NAMALWA (cell line): Measurements from ENCODE around the gene SPNS2.

Source experiments
- DNase-seq: peaks from one replicate; pipeline ENCODE4 v3.0.0-alpha.2; 2015; ENCODE audit warnings: low spot score

Gene SPNS2

DNA sequence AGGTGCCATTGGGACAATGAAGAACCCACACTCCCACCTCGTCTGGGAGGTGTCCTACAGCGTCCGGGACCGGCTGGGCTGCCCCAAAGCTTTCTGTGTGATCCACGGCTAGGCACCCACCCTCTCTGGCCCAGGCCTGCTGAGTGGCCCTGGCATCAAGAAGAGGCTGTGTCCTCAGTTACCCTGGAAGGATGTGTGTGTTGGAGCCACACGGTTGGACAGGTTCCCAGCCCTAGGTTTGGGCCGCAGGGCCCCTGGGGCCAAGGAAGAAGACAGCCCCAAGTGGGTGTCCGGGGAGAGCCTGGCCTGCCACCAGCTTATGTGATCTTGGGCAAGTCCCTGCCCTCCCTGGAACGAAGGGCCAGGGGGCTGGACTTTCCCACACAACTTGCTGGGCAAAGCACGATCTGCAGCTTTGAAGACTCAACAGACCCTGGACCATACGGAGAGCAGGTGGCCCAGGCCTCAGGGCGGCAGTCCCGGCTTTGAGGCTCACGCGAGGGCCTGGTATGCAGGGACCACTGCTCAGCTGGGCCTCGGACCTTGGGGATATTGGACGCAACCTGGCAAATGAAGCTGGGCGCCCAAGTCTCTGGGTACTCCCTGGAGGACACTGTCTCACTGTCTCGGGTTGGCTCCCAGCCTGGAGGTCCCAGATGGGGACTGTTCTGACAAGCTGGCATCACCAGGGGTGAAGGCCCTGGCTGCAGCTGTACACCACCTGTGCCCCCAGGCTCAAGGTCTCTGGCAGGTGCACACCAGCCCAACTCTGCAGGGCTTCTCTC, 39.0 kb downstream of the SPNS2 start:
- peak; percentile 34 for DNase-seq

- DNase-seq: no peak
These were observed 39.7 kb downstream of the SPNS2 start for GRCh38 chr17:4538236-4539002.

DNA sequence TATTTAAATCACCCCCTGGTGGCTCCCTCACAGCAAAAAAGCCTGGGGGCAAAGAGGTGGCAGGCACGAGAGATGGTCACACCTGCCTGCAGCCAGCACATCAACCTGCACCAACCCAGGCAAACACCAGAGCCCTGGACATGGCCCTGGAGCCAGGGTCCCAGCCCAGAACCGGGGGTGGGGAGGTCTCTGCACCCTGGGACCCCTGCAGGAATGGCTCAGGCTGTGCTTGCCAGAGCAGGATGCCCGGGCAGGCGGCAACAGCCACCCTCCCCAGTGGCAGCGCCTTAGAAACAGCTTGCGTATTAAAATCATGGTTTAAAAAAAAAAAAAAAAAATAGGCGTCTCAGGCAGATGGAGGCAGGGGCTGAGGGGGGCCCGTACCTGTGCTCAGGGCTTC, 40.3 kb downstream of the SPNS2 start:
- DNase-seq: no peak

DNA sequence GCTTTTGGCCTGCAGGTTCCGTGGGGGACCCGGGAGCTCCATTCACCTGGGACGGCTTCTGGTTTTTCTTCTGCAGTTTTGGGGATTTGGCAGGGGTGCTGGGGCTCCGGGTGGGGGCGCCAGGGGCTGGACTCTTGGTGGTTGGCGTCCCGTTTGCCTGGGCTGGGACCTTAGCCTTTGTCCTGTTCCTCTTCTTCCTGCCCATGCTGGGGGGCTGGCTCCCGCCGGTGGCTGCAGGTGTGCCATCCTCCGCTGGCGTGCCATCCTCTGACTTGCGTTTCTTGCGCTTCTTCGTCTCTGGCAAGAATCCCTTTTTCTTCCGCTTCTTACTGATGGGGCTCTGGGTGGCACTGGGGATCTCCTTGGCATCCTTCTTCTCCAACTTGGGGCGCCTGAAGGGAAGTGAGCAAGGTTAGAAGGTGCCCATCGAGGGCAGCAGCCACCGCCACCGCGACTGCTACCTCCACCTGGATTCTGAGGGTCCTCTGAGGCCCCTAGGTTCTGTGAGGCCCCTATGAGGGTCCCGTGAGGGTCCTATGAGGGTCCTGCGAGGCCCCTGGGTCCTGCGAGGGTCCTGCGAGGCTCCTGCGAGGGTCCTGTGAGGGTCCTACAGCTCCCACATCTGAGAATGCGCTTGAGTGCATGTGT, 41.0 kb downstream of the SPNS2 start:
- no peak for DNase-seq

DNA sequence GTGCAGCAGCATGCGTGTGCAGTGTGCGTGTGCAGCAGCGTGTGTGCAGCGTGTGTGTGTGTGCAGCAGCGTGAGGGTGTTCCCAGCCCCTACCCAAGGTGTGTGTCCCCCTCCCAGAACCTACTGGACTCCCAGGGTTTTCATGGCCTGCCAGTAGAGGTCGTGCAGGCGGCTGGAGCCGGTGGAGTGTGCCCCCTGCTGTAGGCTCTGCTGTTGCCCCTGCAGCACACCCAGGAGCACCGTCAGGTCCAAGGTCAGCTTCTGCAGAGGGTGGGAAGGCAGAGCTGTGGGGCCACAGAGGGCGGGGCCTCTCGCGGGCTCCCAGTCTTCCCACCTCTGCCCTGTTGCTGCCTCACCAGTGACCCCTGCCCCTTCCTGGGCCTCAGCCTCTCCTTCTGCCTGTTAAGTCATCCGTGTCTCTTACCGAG, 41.6 kb downstream of the SPNS2 start:
- no peak for DNase-seq

DNA sequence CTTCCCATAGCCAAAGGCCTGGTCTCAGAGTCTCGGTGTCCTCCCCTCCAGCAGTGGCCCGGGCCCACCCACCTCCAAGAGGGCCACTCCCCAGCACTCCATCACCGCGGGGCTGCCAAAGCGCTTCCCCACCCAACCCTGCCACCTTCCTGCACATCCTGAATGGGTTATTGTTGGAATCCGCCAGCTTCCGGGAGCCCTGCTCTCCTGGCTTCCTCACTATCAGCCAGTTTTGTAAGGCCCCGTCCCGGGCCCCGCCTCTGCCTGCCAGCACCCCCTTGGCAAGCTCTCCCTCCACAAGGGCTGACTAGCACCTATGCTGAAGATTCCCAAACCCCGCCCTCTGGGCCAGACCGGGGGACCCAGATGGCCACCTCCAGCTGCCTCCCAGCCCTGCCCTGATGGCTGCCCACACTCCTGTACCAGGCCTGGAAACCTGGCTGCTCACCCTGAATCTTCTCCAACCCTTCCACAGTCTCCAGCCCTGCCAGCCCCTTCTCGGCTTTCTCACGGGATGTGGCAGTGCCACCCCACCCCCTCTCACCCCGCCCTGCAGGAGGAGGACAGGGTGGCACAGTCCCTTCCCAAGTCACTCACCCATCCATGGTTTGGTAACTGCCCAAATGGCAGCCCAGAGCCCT, 42.1 kb downstream of the SPNS2 start:
- DNase-seq: no peak

DNA sequence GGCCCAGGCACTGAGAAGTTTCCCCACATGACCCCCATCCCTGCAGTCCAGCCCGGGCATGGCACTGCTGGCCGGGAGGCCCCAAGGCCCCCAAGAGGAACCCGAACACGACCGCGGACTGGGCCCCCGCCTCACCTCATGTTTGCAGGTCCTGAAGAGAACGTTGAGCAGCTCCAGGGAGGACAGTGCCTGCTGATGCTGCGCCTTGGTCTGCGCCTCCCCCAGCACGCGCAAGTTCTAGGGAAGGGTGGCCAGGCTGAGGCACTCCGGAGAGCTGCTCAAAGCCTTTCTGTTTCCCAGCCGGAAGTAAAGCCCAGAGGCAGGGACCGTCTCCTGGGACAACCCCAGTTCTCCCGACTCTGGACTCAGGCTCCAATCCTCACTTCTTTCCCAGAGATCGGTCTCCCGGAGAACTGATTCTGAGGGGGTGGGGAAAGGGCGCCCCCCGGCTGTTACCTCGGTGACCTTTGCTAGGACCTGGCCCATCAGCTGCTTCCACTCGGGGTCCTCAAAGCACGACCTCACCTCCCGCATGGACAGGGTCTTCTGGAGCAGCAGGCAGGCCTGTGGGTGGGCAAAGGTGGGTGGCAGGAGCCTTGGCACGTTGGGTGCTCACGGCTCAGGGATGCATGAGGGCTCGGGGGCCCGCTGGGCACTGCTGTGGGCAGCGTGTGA, 42.8 kb downstream of the SPNS2 start:
- DNase-seq: no peak

- no peak for DNase-seq
These were observed 43.5 kb downstream of the SPNS2 start for GRCh38 chr17:4542003-4542725.

DNA sequence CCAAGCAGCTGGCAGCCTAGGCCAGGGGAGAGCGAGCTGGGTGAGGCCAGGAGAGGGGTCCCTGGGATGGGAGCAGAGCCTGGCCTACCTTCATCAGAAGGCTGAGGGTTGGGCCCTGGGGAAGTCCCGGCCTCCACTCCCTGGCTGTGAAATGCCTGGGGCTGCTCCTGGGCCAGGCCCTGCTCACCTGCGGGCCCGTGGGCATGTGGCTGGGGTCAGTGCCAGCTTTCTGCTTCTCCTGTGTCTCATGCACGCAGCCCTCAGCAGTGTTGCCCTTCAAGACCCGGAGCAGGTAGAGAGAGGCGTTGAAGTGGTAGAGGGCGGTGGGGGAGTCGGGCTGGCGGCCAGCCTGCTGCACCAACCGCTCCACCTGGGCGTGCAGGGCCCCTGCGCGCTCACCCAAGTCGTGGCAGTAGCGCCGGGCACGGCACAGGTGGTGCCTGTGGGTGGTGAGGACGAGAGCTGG, 44.1 kb downstream of the SPNS2 start:
- DNase-seq: no peak

DNA sequence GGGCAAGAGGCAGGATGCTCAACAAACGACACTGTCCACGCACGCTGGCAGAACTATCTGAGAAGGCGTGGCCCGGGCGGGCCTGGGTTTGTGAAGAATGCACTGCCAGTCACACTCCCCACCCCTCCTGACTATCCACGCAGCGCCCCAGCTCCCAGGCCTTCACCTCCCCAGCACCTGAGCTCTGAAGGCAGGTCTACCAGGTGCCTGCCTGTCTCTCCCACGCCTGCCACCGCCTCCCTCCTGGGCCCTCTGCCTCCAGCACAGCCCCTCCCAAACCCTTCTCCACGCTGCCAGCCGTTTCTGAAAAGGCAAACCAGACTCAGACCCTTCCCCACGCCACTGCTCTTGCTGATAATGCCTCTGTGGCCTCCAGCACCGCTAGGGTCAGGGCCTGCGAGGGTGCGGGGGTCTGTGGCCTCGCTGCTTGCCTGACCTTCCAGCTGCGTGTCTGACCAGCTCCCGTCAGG, 44.9 kb downstream of the SPNS2 start:
- no peak for DNase-seq

DNA sequence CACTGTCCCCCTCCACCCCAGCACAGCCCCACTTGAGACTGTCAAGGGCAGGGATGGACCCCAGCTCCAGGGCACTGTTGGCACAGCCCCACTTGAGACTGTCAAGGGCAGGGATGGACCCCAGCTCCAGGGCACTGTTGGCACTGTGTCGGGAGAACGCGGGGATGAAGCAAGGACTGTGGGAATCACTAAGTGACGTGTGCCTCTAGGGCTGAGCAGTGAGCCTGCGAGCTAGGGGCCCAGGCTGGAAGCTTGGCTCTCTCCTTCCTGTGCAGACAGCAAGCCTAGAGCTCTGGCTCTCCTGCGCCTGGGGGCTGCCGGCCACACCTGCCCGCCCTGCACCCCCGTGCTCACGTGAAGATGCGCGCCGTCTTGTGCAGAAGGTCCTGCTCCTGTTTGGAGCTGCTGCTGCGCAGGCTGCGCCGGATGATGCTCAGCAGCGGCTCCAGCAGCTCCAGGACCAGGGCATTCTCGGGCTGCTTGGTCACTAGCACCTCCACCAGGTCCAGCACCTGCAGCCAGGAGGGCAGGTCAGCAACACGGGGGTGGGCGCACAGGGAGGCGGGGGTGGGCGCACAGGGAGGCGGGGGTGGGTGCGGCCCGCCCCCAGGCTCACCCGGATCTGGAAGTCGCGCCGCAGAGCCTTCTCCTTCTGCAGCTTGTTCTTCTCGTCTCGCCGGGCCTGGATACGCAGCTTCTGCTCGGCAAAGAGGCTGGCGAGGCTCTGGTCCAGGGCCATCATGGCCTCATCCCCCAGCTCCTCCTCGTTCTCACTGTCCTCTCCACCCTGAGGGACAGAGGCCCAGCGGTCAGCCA, 45.7 kb downstream of the SPNS2 start:
- no peak for DNase-seq

DNA sequence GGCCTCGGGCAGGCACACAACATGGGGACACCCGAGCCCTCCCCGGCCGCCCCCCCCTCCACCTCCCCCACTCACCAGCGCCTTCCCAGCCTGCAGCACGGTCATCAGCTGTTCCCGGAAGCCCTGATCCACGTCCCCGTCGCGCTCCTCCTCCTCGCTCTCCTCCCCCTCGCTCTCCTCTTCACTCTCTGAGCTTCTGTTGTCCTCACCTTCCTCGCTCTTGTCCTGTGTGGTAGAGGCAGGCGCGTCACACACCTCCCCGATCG, 46.2 kb downstream of the SPNS2 start:
- DNase-seq: no peak

- DNase-seq: no peak
These were observed 46.7 kb downstream of the SPNS2 start for GRCh38 chr17:4545217-4545951.

DNA sequence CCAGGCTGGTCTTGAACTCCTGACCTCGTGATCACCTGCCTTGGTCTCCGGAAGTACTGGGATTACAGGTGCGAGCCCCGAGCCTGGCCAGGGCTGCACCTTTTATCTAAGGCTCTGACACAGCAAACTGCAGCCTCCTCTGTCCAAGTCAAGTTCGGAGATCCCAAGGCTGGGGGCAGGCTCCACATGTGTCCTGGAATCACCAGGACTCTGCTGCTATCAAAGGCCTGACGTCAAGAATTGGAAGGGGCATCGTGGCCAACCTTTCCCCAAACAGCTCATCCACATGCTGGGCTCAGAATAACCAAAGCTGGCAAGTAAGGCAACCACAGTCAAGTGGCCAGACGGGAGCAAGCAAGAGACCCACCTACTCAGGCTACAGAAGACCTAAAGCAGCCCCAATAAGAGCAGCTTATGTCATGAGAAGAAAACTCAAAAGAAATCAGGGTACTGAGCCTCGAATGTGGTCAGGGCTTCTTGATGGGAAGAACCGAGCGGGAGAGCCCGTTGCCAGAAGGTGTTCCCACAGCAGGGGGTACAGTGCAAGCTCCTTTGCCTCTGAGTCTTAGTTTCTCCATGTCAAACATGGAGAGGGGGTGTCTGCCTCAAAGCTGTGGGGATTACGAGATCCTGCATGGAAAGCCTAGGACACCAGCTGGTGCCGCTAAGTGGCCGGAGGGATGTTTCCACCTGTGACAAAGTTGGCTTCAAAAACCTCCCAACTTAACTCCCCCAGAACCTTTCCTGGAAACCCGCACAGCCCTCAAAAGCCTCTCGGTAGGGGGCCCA, 48.6 kb downstream of the SPNS2 start:
- no peak for DNase-seq

DNA sequence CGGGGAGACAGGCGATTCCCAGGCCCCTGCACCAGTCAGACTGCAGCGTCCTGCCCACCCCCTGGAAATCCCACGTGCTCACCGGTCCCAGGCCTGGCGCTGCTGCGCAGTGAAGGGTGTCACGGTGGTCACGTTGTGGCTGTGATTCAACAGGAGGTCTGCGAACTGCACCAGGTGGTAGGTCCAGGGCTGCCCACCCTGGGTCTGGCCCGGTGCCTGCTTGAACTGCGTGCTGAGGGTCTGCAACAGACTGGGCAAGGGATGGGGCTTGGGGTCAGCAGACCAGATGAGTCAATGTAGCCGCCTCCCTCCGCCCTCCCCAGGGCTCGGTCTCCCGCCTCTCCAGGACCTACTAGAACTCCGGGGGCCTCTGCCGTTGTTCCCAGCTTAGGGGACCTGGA, 49.4 kb downstream of the SPNS2 start:
- no peak for DNase-seq

- no peak for DNase-seq
These were observed 50.2 kb downstream of the SPNS2 start for GRCh38 chr17:4548721-4549531.

GRCh38 chr17:4549781-4550533, 51.3 kb downstream of the SPNS2 start:
- DNase-seq: no peak
